Gastroesophageal sphincter (tissue), 4 donors: ENCODE data around the gene NOP16. TPM values are rescaled to one million over a fixed set of nuclear protein-coding genes. Genes with fewer than 3 reads are reported as not detected.

Experiments
- ATAC-seq: fragments of 150-250 bp; one replicate; pipeline ENCODE4 v1.9.1; 2016; ENCODE audit warnings: mild to moderate bottlenecking, moderate library complexity
- H3K27ac ChIP-seq, 4 donors: fragments of 200-600 bp; sonication (generic) in 3 of 4; 1 replicate in 3 of 4; 2 replicates in 1 of 4; pipeline ENCODE4 v1.5.1; 2016 to 2019
- H3K27me3 ChIP-seq: fragments of 200-600 bp; sonication (generic); one replicate; pipeline ENCODE4 v1.5.1; 2019
- H3K36me3 ChIP-seq, 2 donors: fragments of 200-600 bp; sonication (generic); one replicate each; pipeline ENCODE4 v1.5.1; 2019; ENCODE audit warnings: control low read depth in 1 of 2
- H3K4me1 ChIP-seq, 3 donors: fragments of 200-600 bp; sonication (generic); 1 replicate in 2 of 3; 2 replicates in 1 of 3; pipeline ENCODE4 v1.5.1; 2016 to 2019; ENCODE audit warnings: control low read depth in 2 of 3
- H3K4me3 ChIP-seq, 2 donors: fragments of 200-600 bp; sonication (generic); one replicate each; pipeline ENCODE4 v1.5.1; 2019; ENCODE audit warnings: mild to moderate bottlenecking in 1 of 2, moderate library complexity in 1 of 2
- H3K9me3 ChIP-seq, 3 donors: fragments of 200-600 bp; sonication (generic); one replicate each; pipeline ENCODE4 v1.5.1; 2017 to 2019; ENCODE audit warnings: control low read depth in 2 of 3
- EP300 ChIP-seq: sonication (generic); formaldehyde crosslinking; IDR thresholded peaks from one replicate; pipeline ENCODE4 v1.6.1; 2017; ENCODE audit warnings: antibody characterized with exemption, mild to moderate bottlenecking
- POLR2A ChIP-seq, 2 donors: fragments of 450-650 bp; IDR thresholded peaks; one replicate each; pipeline ENCODE4 v1.6.1; 2017; ENCODE audit warnings: antibody characterized with exemption in 2 of 2, mild to moderate bottlenecking in 2 of 2, moderate library complexity in 1 of 2
- POLR2AphosphoS5 ChIP-seq: sonication (generic); formaldehyde crosslinking; IDR thresholded peaks from one replicate; pipeline ENCODE4 v1.6.1; 2017; ENCODE audit warnings: antibody characterized with exemption
- WGBS, 2 donors: methylation state at CpG; one replicate each; pipeline ENCODE4 v1.1.5; 2018; ENCODE audit warnings: low coverage in 1 of 2; 5-methylcytosine and 5-hydroxymethylcytosine counted together
- total RNA-seq, 4 donors: library from RNA; depleted of rRNA; stranded (reverse); fragments of >200 nt; gene quantifications; one replicate each; pipeline ENCODE4 v1.1.0, GENCODE V29; 2016
- TF ChIP-seq, protein P1 (sequence below), 4 experiments: fragments of 200-600 bp in 2 of 4; fragments of 450-650 bp in 2 of 4; sonication (generic) in 1 of 4; IDR thresholded peaks; one replicate each; pipeline ENCODE4 v1.5.1; 2017 to 2019; ENCODE audit warnings: antibody characterized with exemption in 4 of 4, mild to moderate bottlenecking in 2 of 4, moderate library complexity in 2 of 4

The NOP16 gene
- total RNA-seq, 4 donors from 2014 or later, result 9.1 to 22.3 (median 14.3) TPM

DNA sequence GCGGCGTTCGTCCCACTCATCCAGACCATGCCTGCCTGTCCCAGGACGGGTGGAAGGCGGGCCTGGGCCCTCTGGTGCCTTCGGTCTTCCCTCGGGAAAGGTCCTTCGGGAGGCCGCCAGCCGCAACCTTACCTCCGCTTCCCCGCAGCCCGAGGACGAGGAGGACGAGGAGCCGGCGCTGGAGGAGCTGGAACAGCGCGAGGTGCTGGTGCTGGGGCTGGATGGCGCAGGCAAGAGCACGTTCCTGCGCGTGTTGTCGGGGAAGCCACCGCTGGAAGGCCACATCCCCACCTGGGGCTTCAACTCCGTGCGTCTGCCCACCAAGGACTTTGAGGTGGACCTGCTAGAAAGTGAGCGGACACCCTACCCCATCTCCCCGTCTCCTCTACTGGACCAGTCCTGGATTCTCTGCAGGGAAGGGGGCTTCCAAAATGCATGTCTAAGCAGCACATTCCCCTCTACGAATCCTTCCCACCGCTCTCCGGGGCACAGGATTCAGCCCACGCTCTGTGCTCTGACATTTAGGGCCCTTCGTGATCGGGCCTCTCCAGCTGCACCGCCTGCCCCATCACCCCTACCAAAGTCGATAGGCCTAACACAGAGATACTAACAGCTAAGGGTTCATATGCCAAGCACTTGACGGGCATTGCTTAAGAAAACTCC is 22.0 kb downstream of the NOP16 start:
- no peaks in the 10 kb centered on the region for H3K27me3 ChIP-seq
- TF ChIP-seq POLR2A (IDR thresholded peaks at IDR 0.05), result no peak
- TF ChIP-seq POLR2AphosphoS5, result no peak
- TF ChIP-seq, protein P1, sequence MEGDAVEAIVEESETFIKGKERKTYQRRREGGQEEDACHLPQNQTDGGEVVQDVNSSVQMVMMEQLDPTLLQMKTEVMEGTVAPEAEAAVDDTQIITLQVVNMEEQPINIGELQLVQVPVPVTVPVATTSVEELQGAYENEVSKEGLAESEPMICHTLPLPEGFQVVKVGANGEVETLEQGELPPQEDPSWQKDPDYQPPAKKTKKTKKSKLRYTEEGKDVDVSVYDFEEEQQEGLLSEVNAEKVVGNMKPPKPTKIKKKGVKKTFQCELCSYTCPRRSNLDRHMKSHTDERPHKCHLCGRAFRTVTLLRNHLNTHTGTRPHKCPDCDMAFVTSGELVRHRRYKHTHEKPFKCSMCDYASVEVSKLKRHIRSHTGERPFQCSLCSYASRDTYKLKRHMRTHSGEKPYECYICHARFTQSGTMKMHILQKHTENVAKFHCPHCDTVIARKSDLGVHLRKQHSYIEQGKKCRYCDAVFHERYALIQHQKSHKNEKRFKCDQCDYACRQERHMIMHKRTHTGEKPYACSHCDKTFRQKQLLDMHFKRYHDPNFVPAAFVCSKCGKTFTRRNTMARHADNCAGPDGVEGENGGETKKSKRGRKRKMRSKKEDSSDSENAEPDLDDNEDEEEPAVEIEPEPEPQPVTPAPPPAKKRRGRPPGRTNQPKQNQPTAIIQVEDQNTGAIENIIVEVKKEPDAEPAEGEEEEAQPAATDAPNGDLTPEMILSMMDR (IDR thresholded peaks at IDR 0.05), result no peak
- no peak for TF ChIP-seq EP300
- H3K9me3 ChIP-seq, result no peaks in the 10 kb centered on the region
- H3K4me3 ChIP-seq, result peak overlapping the region; percentile 64 to 89
- no peak for ATAC-seq
- WGBS, 2 donors, result 63 to 93% methylated on average over 6 to 8 of the region's 38 CpGs
- peaks cover 0 to 36% (median 4%) of the 10 kb centered on the region in 3 donors for H3K4me1 ChIP-seq
- peaks cover 0 to 43% of the 10 kb centered on the region in 2 donors for H3K36me3 ChIP-seq
- peak overlapping the region; percentile 66 to 89 (median 87) for H3K27ac ChIP-seq

DNA sequence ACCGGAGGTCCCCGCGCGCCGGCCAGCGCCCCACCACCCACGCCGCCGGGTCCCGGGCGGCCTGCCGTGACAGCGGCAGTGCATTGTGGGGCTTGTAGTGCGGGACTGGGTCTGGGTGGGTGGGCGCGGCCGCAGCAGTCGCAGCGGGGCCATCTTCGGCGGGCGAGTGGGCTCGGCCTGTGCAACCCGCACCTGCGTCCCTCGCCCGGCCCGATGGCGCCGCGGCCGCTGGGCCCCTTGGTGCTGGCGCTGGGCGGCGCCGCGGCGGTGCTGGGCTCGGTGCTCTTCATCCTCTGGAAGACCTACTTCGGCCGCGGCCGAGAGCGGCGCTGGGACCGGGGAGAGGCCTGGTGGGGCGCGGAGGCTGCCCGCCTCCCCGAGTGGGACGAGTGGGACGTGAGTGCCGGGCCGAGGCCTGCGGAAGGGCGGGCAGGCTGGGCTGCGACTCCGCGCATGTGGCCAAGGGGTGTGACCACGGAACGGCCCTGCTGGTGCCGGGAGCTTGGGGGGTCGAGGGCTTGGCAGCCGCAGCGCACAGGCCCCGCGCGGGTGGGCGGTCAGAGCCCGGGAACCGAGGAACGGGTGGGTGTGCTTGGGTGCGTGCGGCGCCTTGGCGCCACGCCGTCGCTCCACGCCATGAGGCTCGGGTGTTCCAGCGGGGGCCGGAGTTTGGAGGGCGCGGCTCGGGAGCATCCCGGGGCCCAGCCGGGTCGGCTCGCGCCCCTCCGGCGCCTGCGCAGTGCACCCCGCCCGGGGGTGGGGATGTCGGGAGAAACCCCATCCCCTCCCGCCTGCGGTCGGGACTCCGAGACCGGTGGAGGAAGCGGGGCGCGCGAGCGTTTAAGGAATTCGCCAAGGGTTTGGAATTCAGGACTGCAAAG is 22.8 kb downstream of the NOP16 start, which contains the start of gene ARL10:
Gene ARL10 (plus strand): TSS at position 137 of the 881 bp plus-strand sequence. CDS start 77 bp downstream, at position 214.
- TF ChIP-seq EP300 (no peak), POLR2AphosphoS5 (peak; percentile 10), POLR2A (IDR thresholded peaks at IDR 0.05) (peak in 1 of 2 donors; percentile 33)
- H3K36me3 ChIP-seq, result peaks cover 0 to 36% of the 10 kb centered on the region in 2 donors
- H3K27ac ChIP-seq, result peak within 1 kb of the TSS; percentile 66 to 89 (median 87)
- H3K4me1 ChIP-seq, result peaks cover 0 to 40% (median 4%) of the 10 kb centered on the region in 3 donors
- ATAC-seq, result peak; percentile 38
- peak within 1 kb of the TSS; percentile 64 to 89 for H3K4me3 ChIP-seq
- 0% methylated on average over 15 of the region's 108 CpGs; no CpG with 5 or more reads in 1 of the 2 donors for whole genome bisulfite sequencing, 2 donors
- H3K9me3 ChIP-seq, result no peaks in the 10 kb centered on the region
- H3K27me3 ChIP-seq, result no peaks in the 10 kb centered on the region

DNA sequence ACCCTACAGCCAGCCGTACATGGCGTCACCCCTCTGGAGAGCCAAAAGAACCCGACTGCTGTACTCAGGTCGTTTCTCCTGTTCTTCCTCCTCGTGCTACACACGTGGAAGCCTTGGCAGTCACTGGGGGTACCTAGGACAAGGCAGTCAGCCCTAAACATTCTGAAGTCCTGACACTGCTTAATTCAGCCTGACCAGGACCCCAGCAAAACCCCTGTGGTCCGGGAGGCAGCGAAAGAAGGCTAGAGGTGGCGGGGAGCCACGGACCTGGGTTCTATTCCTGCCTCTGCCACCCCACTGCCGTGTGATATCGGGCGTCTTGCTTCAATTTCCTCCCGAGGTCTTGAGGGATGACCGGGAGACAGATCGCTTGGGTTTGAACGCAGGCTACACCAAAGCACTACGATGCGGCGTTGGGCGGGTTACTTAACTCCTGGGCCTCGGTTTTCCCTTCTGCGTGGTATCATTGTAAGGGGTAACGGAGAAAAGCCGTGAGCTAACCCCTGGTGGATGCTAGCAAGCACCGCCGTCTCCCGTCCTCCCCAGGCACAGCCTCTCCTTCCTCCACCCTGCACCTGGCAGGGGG is 23.5 kb downstream of the NOP16 start:
- no peak for ATAC-seq
- peaks cover 0 to 28% of the 10 kb centered on the region in 2 donors for H3K36me3 ChIP-seq
- peak overlapping the region; percentile 64 to 89 for H3K4me3 ChIP-seq
- H3K27ac ChIP-seq, result peak overlapping the region; percentile 66 to 89 (median 87)
- no peaks in the 10 kb centered on the region for H3K9me3 ChIP-seq
- H3K4me1 ChIP-seq, result peaks cover 0 to 47% (median 11%) of the 10 kb centered on the region in 3 donors
- H3K27me3 ChIP-seq, result no peaks in the 10 kb centered on the region
- 31% methylated on average over 6 of the region's 28 CpGs; no CpG with 5 or more reads in 1 of the 2 donors for WGBS, 2 donors
- TF ChIP-seq EP300, result no peak

DNA sequence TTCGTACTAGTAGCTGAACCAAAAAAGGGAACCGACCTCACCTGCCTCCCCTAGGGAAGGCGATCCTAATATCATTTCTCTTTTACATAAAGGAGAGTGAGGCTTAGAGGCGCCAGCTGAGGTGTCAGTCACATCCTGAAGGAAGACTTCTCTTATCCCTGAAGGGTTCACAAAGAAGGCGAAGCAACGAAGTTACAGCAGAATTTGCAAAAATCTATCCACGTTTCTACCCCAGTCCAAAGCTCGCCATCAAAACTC is 26.2 kb downstream of the NOP16 start:
- no peak for TF ChIP-seq EP300
- TF ChIP-seq, protein P1 (IDR thresholded peaks at IDR 0.05), result no peak
- TF ChIP-seq POLR2AphosphoS5, result no peak
- no peak for TF ChIP-seq POLR2A (IDR thresholded peaks at IDR 0.05)
- H3K4me1 ChIP-seq, result peaks cover 0 to 59% (median 16%) of the 10 kb centered on the region in 3 donors
- H3K4me3 ChIP-seq, result peak overlapping the region; percentile 78 to 94
- H3K36me3 ChIP-seq, result peaks cover 0 to 25% of the 10 kb centered on the region in 2 donors
- ATAC-seq, result no peak
- WGBS, 2 donors, result 83 to 86% methylated on average over 2 to 6 of the region's 8 CpGs
- no peaks in the 10 kb centered on the region for H3K27me3 ChIP-seq
- H3K27ac ChIP-seq, result peak overlapping the region in 3 of 4 donors; percentile 82 to 83 (median 82)
- H3K9me3 ChIP-seq, result no peaks in the 10 kb centered on the region

DNA sequence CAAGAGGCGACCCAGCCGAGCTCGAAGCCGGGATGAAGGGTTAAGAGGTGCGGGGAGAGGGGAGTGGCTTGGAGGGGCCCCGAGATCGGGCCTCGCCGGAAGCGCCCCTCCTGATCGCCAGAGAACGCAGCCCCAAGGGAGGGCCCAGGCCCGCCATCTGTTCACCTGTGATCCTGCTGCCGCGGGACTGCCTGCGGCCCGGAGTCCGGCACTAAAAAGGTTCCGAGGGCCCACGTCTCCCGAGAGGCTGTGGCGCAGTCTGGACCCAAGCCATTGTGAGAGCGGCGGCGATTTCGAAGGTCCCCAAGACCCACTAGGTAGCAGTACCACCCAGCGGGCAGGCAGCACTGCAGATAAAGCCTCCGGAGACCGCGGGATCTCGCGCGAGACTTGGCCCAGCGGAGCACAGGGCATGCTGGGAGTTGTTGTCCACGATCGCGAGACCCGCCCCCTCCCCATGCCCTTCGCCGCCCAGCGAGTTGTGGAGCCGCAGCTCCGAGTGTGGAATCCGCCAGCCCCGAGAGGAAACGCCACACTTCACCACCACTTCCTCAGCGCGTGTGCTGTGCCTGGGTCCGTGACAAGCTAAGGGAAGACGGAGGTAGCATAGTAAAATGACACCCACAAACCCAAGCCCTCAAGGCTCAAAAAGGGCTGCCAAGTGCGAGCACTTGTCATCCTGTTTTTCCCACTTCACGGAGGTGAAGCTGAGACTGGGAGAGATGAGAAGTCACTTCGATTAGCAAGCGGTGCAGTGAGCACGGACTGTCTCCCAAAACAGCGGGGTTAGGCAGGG is 26.8 kb downstream of the NOP16 start, which contains the start of gene KIAA1191:
Gene KIAA1191 (minus strand): TSS at position 328 of the 796 bp plus-strand sequence. CDS start 2,256 bp downstream, outside the sequence.
- no peaks in the 10 kb centered on the region for H3K9me3 ChIP-seq
- H3K27ac ChIP-seq, result peak within 1 kb of the TSS; percentile 52 to 83 (median 82)
- H3K36me3 ChIP-seq, result peaks cover 0 to 29% of the 10 kb centered on the region in 2 donors
- no peaks in the 10 kb centered on the region for H3K27me3 ChIP-seq
- H3K4me1 ChIP-seq, result peaks cover 0 to 54% (median 16%) of the 10 kb centered on the region in 3 donors
- 0% methylated on average over 3 of the region's 56 CpGs; no CpG with 5 or more reads in 1 of the 2 donors for WGBS, 2 donors
- TF ChIP-seq POLR2AphosphoS5 (peak; percentile 91), EP300 (no peak), POLR2A (IDR thresholded peaks at IDR 0.05) (peak; percentile 61 to 72)
- TF ChIP-seq, protein P1 (IDR thresholded peaks at IDR 0.05), result peak in 2 of 4 experiments; percentile 26 to 56
- H3K4me3 ChIP-seq, result peak within 1 kb of the TSS; percentile 78 to 94
- peak; percentile 95 for ATAC-seq
